Liver (tissue), 9 donors: ENCODE measurements around the gene SVEP1. TPM values are rescaled to one million over a fixed set of nuclear protein-coding genes. Genes with fewer than 3 reads are reported as not detected.

Source experiments
- DNase-seq: peaks from one replicate; pipeline ENCODE4 v3.0.0-alpha.2; 2017; ENCODE audit warnings: low spot score
- H3K27ac ChIP-seq, 2 donors: one replicate each; pipeline ENCODE4 v1.7.0; 2013; ENCODE audit warnings: inconsistent platforms in 2 of 2, low read length in 2 of 2, control low read depth in 1 of 2, low read depth in 1 of 2, mild to moderate bottlenecking in 1 of 2
- H3K27me3 ChIP-seq, 4 donors: one replicate each; pipeline versions ENCODE4 v1.6.1 to v1.7.0; 2013; ENCODE audit warnings: low read length in 3 of 4, inconsistent platforms in 1 of 4, mild to moderate bottlenecking in 1 of 4, moderate library complexity in 1 of 4; ENCODE audit not compliant: control insufficient read depth in 4 of 4, insufficient read depth in 4 of 4
- H3K36me3 ChIP-seq, 4 donors: one replicate each; pipeline versions ENCODE4 v1.6.1 to v1.7.0; 2013; ENCODE audit warnings: low read length in 3 of 4, mild to moderate bottlenecking in 3 of 4, low read depth in 1 of 4, moderate library complexity in 1 of 4; ENCODE audit not compliant: control insufficient read depth in 4 of 4, insufficient read depth in 3 of 4
- H3K4me1 ChIP-seq, 4 donors: one replicate each; pipeline versions ENCODE4 v1.6.1 to v1.7.0; 2013; ENCODE audit warnings: low read length in 3 of 4, mild to moderate bottlenecking in 3 of 4, moderate library complexity in 1 of 4; ENCODE audit not compliant: control insufficient read depth in 4 of 4, insufficient read depth in 4 of 4
- H3K4me3 ChIP-seq, 3 donors: one replicate each; pipeline versions ENCODE4 v1.6.1 to v1.7.0; 2013; ENCODE audit warnings: low read length in 3 of 3, control low read depth in 1 of 3, low read depth in 1 of 3, mild to moderate bottlenecking in 1 of 3
- H3K9ac ChIP-seq, 2 donors: one replicate each; pipeline ENCODE4 v1.7.0; 2013; ENCODE audit warnings: low read length in 2 of 2, mild to moderate bottlenecking in 2 of 2, moderate library complexity in 2 of 2, control low read depth in 1 of 2, low read depth in 1 of 2
- H3K9me3 ChIP-seq, 4 donors: one replicate each; pipeline versions ENCODE4 v1.6.1 to v1.7.0; 2013; ENCODE audit warnings: low read length in 3 of 4; ENCODE audit not compliant: control insufficient read depth in 4 of 4
- EGR1 ChIP-seq, 2 donors: IDR thresholded peaks; 2 replicates each; pipeline ENCODE4 v1.6.1; 2016 to 2018; ENCODE audit warnings: antibody characterized with exemption in 2 of 2, low read depth in 2 of 2
- FOXA1 ChIP-seq: IDR thresholded peaks from 2 replicates; pipeline ENCODE4 v1.6.1; 2016; ENCODE audit warnings: antibody characterized with exemption
- FOXA2 ChIP-seq: IDR thresholded peaks from 2 replicates; pipeline ENCODE4 v1.6.1; 2016; ENCODE audit warnings: antibody characterized with exemption
- GABPA ChIP-seq, 2 donors: IDR thresholded peaks in 1 of 2; conservative IDR thresholded peaks in 1 of 2; 2 replicates each; pipeline ENCODE4 v1.6.1; 2016; ENCODE audit warnings: antibody characterized with exemption in 2 of 2, mild to moderate bottlenecking in 1 of 2, moderate library complexity in 1 of 2
- HNF4A ChIP-seq, 2 donors: conservative IDR thresholded peaks; 2 replicates each; pipeline ENCODE4 v1.6.1; 2016; ENCODE audit warnings: antibody characterized with exemption in 2 of 2, mild to moderate bottlenecking in 2 of 2
- HNF4G ChIP-seq: IDR thresholded peaks from 2 replicates; pipeline ENCODE4 v1.6.1; 2016; ENCODE audit warnings: antibody characterized with exemption
- JUND ChIP-seq, 2 donors: IDR thresholded peaks; 2 replicates each; pipeline ENCODE4 v1.6.1; 2016; ENCODE audit warnings: antibody characterized with exemption in 2 of 2
- NR2F2 ChIP-seq: IDR thresholded peaks from 2 replicates; pipeline ENCODE4 v1.6.1; 2016; ENCODE audit warnings: antibody characterized with exemption
- RAD21 ChIP-seq, 2 donors: IDR thresholded peaks; 2 replicates each; pipeline ENCODE4 v1.6.1; 2016; ENCODE audit warnings: antibody characterized with exemption in 2 of 2, mild to moderate bottlenecking in 2 of 2
- RXRA ChIP-seq, 2 donors: IDR thresholded peaks; 2 replicates each; pipeline ENCODE4 v1.6.1; 2017 to 2018; ENCODE audit warnings: antibody characterized with exemption in 2 of 2, mild to moderate bottlenecking in 1 of 2
- SP1 ChIP-seq: IDR thresholded peaks from 2 replicates; pipeline ENCODE4 v1.6.1; 2018; ENCODE audit warnings: antibody characterized with exemption, mild to moderate bottlenecking
- TAF1 ChIP-seq: conservative IDR thresholded peaks from 2 replicates; pipeline ENCODE4 v1.6.1; 2016; ENCODE audit warnings: antibody characterized with exemption, mild to moderate bottlenecking
- YY1 ChIP-seq: IDR thresholded peaks from 2 replicates; pipeline ENCODE4 v1.6.1; 2016; ENCODE audit warnings: antibody characterized with exemption, mild to moderate bottlenecking
- WGBS: extraction: QIAGEN DNeasy Blood & Tissue Kit; methylation state at CpG from one replicate; pipeline ENCODE4 v1.1.7; 2013; 5-methylcytosine and 5-hydroxymethylcytosine counted together
- polyA plus RNA-seq, 2 donors: library from polyadenylated mRNA; stranded (reverse) in 1 of 2; unstranded in 1 of 2; fragments of 200-250 nt in 1 of 2; fragments of >200 nt in 1 of 2; fragmentation: Nextera tagmentation in 1 of 2; extraction: Ambion mirVana in 1 of 2; gene quantifications; one replicate each; pipeline versions ENCODE4 v1.2.1 to v1.2.3, GENCODE V29; 2013 to 2015
- total RNA-seq, 2 donors: library from RNA; depleted of rRNA; stranded (reverse); fragments of >200 nt; gene quantifications; one replicate each; pipeline ENCODE4 v1.2.3, GENCODE V29; 2014
- TF ChIP-seq, protein P1 (sequence below): IDR thresholded peaks from 2 replicates; pipeline ENCODE4 v1.6.1; 2016; ENCODE audit warnings: antibody characterized with exemption, mild to moderate bottlenecking
- TF ChIP-seq, protein P2 (sequence below): IDR thresholded peaks from 2 replicates; pipeline ENCODE4 v1.6.1; 2016; ENCODE audit warnings: antibody characterized with exemption
- TF ChIP-seq, protein P3 (sequence below): fragments of 150-350 bp; IDR thresholded peaks from 2 replicates; pipeline ENCODE4 v1.5.1; 2017; ENCODE audit warnings: improper control_type of control experiment, low read depth, low read length; ENCODE audit not compliant: missing input control
- donor health status: healthy.
- donor health status: healthy.
- donor health status: healthy.
- donor health status: healthy.
- donor health status: healthy.

SVEP1 gene
- total and polyA plus RNA-seq, 4 donors, result 0.58 to 7.5 (median 1.8) TPM

DNA sequence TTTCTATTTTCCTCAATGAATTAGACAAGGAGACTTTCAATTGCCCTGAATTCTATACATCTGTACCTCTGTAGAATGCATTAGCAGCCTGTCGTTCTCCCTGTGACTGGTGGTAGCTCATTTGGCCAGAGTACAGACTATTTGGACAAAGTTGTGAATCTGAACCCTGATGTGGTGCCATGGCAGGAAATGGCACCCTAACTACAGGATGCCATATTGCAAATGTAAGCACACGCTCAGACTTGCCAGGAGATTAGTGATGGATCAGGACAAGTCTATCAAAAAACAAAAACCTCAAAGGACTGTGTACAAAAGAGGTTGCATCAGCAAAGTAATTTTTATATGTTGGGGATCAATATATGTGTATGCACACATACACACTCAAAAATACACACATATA lies 58.3 kb downstream of the SVEP1 start:
- H3K27ac ChIP-seq, result no peak overlapping the region
- H3K9me3 ChIP-seq, result no peaks in the 10 kb centered on the region
- WGBS, result 89% methylated on average over 2 of the region's 2 CpGs
- H3K36me3 ChIP-seq, result no peaks in the 10 kb centered on the region
- DNase-seq, result no peak
- H3K4me3 ChIP-seq, result no peak overlapping the region
- H3K27me3 ChIP-seq, result no peaks in the 10 kb centered on the region
- TF ChIP-seq, protein P1, sequence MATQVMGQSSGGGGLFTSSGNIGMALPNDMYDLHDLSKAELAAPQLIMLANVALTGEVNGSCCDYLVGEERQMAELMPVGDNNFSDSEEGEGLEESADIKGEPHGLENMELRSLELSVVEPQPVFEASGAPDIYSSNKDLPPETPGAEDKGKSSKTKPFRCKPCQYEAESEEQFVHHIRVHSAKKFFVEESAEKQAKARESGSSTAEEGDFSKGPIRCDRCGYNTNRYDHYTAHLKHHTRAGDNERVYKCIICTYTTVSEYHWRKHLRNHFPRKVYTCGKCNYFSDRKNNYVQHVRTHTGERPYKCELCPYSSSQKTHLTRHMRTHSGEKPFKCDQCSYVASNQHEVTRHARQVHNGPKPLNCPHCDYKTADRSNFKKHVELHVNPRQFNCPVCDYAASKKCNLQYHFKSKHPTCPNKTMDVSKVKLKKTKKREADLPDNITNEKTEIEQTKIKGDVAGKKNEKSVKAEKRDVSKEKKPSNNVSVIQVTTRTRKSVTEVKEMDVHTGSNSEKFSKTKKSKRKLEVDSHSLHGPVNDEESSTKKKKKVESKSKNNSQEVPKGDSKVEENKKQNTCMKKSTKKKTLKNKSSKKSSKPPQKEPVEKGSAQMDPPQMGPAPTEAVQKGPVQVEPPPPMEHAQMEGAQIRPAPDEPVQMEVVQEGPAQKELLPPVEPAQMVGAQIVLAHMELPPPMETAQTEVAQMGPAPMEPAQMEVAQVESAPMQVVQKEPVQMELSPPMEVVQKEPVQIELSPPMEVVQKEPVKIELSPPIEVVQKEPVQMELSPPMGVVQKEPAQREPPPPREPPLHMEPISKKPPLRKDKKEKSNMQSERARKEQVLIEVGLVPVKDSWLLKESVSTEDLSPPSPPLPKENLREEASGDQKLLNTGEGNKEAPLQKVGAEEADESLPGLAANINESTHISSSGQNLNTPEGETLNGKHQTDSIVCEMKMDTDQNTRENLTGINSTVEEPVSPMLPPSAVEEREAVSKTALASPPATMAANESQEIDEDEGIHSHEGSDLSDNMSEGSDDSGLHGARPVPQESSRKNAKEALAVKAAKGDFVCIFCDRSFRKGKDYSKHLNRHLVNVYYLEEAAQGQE, result no peak
- no peak overlapping the region for H3K9ac ChIP-seq
- H3K4me1 ChIP-seq, result no peaks in the 10 kb centered on the region

DNA sequence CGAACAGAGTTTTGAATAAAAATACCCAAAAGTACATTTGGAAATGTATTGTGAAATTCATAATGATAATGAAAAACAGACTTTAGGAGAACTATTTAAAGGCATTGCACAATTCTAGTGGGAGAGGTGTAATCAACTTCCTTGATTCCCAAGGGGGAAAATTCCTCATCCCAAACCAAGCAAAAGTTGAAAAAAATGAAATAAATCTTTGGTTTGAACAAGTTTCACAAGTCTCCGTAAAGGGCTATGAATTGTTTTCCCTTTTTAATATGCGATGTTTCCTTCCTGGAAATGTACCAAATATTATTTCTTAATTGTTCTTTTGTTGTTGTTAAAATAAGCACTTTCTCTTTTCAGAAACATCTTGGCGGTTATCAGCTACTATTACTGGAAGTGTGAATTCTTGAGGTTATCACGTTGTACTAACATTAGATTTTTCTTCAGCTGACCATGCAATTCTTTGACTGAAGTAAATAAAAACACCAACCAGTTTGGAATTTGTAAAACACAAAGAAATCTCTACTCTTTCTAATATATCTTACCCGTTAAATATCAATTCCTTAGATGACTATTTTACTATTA lies 59.3 kb downstream of the SVEP1 start:
- Histone ChIP-seq H3K4me1 (no peaks in the 10 kb centered on the region), H3K27me3 (no peaks in the 10 kb centered on the region), H3K27ac (no peak overlapping the region), H3K36me3 (no peaks in the 10 kb centered on the region), H3K9me3 (no peaks in the 10 kb centered on the region), H3K4me3 (no peak overlapping the region), H3K9ac (no peak overlapping the region)
- no peak for DNase-seq
- 66% methylated on average over 6 of the region's 6 CpGs for WGBS
- TF ChIP-seq JUND (IDR thresholded peaks at IDR 0.05) (no peak), RAD21 (IDR thresholded peaks at IDR 0.05) (no peak), EGR1 (IDR thresholded peaks at IDR 0.05; ENCODE audit: low read depth in 2 of 2) (no peak), NR2F2 (no peak), SP1 (no peak), HNF4G (no peak), YY1 (no peak), FOXA2 (no peak), HNF4A (conservative IDR thresholded peaks at IDR 0.05) (no peak), TAF1 (no peak), GABPA (IDR thresholded peaks at IDR 0.05 in 1 of 2, conservative IDR thresholded peaks at IDR 0.05 in 1 of 2) (no peak), FOXA1 (no peak), RXRA (IDR thresholded peaks at IDR 0.05) (no peak)
- TF ChIP-seq, protein P1, result no peak
- TF ChIP-seq, protein P2, sequence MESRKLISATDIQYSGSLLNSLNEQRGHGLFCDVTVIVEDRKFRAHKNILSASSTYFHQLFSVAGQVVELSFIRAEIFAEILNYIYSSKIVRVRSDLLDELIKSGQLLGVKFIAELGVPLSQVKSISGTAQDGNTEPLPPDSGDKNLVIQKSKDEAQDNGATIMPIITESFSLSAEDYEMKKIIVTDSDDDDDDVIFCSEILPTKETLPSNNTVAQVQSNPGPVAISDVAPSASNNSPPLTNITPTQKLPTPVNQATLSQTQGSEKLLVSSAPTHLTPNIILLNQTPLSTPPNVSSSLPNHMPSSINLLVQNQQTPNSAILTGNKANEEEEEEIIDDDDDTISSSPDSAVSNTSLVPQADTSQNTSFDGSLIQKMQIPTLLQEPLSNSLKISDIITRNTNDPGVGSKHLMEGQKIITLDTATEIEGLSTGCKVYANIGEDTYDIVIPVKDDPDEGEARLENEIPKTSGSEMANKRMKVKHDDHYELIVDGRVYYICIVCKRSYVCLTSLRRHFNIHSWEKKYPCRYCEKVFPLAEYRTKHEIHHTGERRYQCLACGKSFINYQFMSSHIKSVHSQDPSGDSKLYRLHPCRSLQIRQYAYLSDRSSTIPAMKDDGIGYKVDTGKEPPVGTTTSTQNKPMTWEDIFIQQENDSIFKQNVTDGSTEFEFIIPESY, result no peak
- TF ChIP-seq, protein P3, sequence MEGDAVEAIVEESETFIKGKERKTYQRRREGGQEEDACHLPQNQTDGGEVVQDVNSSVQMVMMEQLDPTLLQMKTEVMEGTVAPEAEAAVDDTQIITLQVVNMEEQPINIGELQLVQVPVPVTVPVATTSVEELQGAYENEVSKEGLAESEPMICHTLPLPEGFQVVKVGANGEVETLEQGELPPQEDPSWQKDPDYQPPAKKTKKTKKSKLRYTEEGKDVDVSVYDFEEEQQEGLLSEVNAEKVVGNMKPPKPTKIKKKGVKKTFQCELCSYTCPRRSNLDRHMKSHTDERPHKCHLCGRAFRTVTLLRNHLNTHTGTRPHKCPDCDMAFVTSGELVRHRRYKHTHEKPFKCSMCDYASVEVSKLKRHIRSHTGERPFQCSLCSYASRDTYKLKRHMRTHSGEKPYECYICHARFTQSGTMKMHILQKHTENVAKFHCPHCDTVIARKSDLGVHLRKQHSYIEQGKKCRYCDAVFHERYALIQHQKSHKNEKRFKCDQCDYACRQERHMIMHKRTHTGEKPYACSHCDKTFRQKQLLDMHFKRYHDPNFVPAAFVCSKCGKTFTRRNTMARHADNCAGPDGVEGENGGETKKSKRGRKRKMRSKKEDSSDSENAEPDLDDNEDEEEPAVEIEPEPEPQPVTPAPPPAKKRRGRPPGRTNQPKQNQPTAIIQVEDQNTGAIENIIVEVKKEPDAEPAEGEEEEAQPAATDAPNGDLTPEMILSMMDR, result no peak
